Astrocyte (in vitro differentiated cells and primary cell): ENCODE results near the gene DNAH5.

Experiments
- EZH2 ChIP-seq: IDR thresholded peaks from 2 replicates; pipeline ENCODE4 v1.6.1; 2012; ENCODE audit warnings: mild to moderate bottlenecking, low read length, inconsistent platforms; ENCODE audit not compliant: insufficient read depth
- TF ChIP-seq, protein P1 (sequence below): IDR thresholded peaks from 2 replicates; pipeline ENCODE4 v1.5.1; 2011; ENCODE audit warnings: low read depth, mild to moderate bottlenecking, inconsistent platforms, low read length, moderate library complexity; ENCODE audit not compliant: insufficient read depth

DNA sequence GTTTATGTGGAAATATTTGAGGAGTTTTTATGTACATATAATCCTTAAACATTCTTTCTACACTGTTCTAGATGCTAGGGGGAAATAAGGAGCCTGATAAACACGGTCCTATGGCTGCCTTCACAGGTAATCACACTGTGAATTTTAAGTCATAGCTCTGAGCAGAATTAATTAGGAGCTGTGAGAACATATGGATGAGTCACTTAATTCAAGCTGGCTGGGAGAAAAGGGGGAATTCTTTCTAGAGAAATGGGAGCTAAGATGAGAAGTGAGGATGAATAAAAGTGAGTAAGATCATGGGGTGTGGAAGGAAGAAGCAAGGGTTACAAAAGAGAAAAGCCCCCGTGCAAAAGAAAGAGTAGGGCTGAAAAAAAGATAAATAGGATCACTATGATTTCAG, 290.8 kb downstream of the DNAH5 start:
- no peak for TF ChIP-seq EZH2
- TF ChIP-seq, protein P1, sequence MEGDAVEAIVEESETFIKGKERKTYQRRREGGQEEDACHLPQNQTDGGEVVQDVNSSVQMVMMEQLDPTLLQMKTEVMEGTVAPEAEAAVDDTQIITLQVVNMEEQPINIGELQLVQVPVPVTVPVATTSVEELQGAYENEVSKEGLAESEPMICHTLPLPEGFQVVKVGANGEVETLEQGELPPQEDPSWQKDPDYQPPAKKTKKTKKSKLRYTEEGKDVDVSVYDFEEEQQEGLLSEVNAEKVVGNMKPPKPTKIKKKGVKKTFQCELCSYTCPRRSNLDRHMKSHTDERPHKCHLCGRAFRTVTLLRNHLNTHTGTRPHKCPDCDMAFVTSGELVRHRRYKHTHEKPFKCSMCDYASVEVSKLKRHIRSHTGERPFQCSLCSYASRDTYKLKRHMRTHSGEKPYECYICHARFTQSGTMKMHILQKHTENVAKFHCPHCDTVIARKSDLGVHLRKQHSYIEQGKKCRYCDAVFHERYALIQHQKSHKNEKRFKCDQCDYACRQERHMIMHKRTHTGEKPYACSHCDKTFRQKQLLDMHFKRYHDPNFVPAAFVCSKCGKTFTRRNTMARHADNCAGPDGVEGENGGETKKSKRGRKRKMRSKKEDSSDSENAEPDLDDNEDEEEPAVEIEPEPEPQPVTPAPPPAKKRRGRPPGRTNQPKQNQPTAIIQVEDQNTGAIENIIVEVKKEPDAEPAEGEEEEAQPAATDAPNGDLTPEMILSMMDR, result no peak
